ENCODE measurements around the gene SKA1.
"Not testable (repeated sequence)": the region's sequence is repeated elsewhere in the genome, so short reads cannot be mapped to it uniquely, and the experiment has no call there.

Gene SKA1

DNA sequence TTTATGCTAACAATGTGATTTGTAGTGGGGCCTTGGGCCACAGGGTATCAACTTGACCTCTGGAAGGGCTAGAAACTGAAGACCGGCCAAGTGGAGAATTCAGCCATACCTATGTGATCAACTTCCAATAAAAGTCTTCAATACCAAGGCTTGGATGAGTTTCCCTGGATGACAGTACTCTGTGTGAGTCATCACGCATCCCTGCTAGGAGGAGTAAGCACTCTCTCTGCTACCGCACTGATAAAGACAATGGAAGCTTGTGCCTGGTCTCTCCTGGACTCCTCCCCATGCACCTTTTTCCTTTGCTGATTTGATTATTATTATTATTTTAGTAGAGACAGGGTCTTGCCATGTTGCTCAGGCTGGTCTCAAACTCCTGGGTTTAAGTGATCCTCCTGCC lies 58.1 kb downstream of the SKA1 start:
- no peak for DNase-seq

DNA sequence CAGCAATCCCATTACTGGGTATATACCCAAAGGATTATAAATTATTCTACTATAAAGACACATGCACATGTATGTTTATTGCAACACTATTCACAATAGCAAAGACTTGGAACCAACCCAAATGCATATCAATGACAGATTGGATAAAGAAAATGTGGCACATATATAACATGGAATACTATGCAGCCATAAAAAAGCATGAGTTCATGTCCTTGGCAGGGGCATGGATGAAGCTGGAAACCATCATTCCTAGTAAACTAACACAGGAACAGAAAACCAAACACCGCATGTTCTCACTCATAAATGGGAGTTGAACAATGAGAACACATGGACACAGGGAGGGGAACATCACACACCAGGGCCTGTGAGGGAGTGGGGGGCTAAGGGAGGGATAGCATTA lies 61.9 kb downstream of the SKA1 start:
- not testable (repeated sequence) for DNase-seq

GRCh38 chr18:50439460-50440015 lies 64.7 kb downstream of the SKA1 start:
- no peak for DNase-seq

DNA sequence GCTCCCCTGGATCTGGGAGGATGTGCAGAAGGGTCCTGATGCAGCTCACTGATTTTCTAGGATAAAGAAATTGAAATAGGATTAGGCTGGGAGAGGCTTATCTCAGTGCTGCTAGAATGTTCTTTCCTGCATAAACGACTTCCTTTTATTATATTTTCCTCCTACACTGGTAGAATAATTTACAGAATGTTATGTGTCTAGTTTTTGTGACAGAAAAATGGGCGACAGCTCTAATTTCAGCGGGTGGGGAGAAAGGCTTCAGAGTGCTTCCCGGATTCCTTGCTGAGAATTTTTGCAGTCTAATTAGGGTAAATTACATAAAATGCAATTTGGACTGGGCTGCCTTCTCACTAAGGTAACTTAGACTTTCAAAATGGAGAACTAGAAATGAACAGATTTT lies 66.2 kb downstream of the SKA1 start:
- no peak for DNase-seq

- DNase-seq: no peak
Observed at GRCh38 chr18:50441501-50441900, 66.7 kb downstream of the SKA1 start.

All from CD4-positive, alpha-beta T cell treated with Interferon gamma for 1 hour (primary cell).